H4 (cell line): ENCODE data around the gene GJD3. TPM values are rescaled to one million over a fixed set of nuclear protein-coding genes. Genes with fewer than 3 reads are reported as not detected.
A peak's percentile ranks its signal among the peaks of the same experiment; 100 is the strongest.

Source experiments
- DNase-seq: peaks from one replicate; pipeline ENCODE4 v3.0.0-alpha.2; 2015; ENCODE audit warnings: low spot score
- total RNA-seq: library from RNA; depleted of rRNA; stranded (reverse); fragments of >200 nt; shearing (Covaris generic); gene quantifications from 2 replicates; pipeline ENCODE4 v1.2.3, GENCODE V29; 2014

Gene GJD3
- total RNA-seq, 1 experiment from 2014 or later = not detected

GRCh38 chr17:40351359-40352236 is 12.9 kb downstream of the GJD3 start:
- DNase-seq = no peak

GRCh38 chr17:40350689-40351358 is 13.7 kb downstream of the GJD3 start:
- no peak for DNase-seq

GRCh38 chr17:40349895-40350688 is 14.4 kb downstream of the GJD3 start:
- no peak for DNase-seq

GRCh38 chr17:40349477-40349894 is 15.1 kb downstream of the GJD3 start:
- no peak for DNase-seq

- DNase-seq = no peak
Observed at GRCh38 chr17:40348562-40349476, 15.7 kb downstream of the GJD3 start.

- DNase-seq = no peak
Observed at GRCh38 chr17:40348136-40348504, 16.4 kb downstream of the GJD3 start.

- DNase-seq = no peak
Observed at GRCh38 chr17:40347319-40348135, 17.0 kb downstream of the GJD3 start.

GRCh38 chr17:40346765-40347158 is 17.8 kb downstream of the GJD3 start:
- DNase-seq = no peak

GRCh38 chr17:40345994-40346764 is 18.4 kb downstream of the GJD3 start:
- no peak for DNase-seq

GRCh38 chr17:40345161-40345993 is 19.2 kb downstream of the GJD3 start:
- DNase-seq = peak; percentile 48

GRCh38 chr17:40344421-40345160 is 19.9 kb downstream of the GJD3 start:
- no peak for DNase-seq

GRCh38 chr17:40343219-40344119 is 21.1 kb downstream of the GJD3 start:
- DNase-seq = no peak

- no peak for DNase-seq
Observed at GRCh38 chr17:40342504-40343218, 21.9 kb downstream of the GJD3 start.

- DNase-seq = no peak
Observed at GRCh38 chr17:40341808-40342503, 22.6 kb downstream of the GJD3 start.
